NOMO-1 treated with DMSO at 0.1 percent for 48 hours (cell line): ENCODE results near the gene DPYSL4.

Experiments used
- DNase-seq: peaks from one replicate; lab custom pipeline; 2025; ENCODE audit not compliant: unreplicated experiment; lab: John Stamatoyannopoulos, UW

The DPYSL4 gene

DNA sequence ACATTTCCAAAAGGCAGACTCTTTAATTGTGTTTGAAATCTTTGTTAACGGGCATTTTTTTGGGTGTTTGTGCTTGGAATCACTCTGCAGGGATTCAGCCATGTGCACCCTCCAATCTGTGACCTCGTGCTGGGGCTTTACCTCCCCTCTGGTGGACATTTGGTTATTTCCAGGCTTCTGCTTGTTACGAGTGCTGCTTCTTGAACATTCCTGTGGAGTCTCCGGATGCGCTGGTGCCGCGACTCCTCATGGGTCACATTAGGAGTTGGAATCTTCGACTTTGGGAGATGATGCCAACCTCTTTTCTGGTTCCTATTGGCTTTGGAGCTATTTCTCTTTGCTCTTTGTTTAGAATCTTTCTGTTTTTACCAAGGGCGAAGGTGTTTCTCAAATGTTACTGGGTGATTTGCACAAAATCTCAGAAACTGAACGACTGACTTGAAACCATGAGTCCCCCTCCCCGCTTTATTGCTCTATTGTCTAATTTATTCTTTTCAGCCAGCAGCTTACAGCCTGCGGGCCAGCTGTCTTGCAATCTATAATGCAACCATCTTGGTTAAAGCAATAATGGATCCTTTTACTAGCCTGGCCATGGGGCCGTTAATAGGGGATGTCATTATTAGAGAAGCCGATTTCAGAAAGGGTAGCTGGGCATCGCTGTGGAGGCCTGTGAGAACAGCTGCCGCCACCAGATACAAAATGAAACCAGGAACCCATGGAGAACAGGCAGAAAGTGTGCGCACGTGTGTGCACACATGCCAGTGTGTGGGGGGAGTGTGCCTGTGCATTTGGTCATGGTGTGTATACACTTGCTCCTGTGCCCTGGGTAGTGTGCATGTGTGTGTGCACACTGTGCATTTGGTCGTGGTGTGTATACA is 9.9 kb upstream of the DPYSL4 start:
- DNase-seq, result no peak

DNA sequence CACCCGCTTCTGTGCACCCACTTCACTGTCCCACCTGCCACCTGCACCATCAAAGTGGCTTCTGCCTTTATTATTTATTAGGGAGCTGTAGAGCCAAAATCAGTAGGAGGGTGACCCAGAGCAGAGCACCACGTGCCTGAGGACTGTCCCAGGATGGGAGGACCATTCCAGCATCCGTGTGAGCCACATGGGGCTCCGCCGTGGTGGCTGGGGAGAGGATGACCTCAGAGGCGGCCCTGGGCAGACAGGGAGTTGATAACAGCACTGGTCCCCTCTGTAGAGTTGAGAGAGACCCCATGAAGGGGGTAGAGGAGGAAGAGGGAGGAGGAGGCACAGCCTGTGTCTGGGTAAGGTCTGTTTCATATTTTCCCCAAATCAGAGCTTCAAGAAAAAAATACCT is 8.7 kb upstream of the DPYSL4 start:
- DNase-seq, result no peak

DNA sequence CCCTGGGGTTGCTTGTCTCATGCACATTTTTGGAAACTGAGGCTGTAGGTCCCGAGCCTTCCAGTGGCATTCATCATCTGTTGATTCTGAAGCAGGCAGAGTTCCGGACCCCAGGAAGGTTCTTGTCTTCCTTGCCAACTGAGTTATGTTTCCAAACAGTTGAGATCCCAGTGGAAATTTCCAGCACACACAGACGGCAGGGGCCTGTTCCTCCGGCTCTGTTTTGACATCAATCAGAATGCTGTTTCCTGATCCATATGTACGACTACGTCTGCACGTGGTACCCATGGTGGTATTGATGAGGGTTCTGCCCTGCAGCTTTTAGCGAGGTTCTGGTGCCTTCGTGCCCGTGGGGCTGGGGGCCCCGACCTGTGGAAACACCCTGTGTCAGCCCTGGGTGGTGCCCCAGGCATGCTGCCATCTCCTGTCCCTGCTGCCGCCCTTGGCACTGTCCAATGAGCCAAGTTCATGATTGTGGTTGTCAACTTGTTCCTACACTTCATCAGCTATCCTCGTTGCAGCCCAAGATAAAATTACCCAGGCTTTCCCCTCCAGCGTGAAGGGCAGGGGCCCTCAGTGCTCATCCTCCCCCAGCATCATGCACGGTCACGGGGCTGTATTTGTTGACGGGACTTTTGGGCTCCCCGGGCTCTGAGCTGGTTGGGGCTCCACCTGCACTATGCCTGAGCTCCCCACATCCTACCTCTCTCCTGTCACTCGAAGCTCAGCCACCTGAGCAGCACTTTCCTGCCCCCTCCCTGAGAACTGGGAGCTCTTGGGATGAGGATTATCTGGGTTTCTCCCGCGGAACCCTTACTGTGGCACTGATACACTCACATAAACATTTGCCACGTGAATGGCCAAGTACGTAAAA is 7.8 kb upstream of the DPYSL4 start:
- DNase-seq, result no peak

DNA sequence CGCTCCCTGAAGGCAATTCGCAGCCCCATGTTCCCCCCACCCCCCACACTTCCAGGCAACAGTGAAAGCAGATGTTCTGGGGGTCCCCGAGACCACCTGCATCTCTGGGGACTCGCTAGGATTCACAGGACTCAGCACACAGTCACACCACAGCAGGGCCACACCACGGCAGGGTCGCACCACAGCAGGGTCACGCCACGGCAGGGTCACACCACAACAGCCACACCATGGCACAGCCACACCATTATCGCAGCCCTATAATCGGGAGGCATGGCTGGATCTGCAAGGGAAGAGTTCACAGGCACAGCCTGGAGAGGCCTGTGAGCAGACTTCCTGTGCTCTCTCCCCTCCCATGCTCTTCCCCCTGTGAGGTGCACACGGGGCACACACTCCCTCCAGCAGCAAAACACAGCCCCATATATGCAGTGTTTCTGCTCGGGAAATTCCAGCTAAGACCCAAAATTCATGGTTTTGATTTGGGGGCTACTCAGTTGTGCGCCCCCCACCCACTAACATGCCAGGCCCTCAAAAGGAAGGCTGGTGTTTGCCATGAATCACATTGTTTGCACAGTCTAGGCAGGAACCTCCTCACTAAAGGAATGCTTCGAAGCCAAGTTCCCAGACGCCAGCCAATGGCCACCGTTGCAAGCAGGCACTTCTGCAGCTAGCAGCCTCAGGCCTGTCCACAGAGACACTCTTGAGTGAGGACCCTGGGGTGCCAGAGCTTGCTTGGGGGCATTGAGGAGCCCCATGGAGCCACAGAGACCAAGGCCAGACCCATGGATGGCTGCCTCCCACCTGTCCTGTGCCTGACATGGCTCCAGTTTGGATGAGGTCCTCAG is 7.0 kb upstream of the DPYSL4 start:
- DNase-seq, result no peak

DNA sequence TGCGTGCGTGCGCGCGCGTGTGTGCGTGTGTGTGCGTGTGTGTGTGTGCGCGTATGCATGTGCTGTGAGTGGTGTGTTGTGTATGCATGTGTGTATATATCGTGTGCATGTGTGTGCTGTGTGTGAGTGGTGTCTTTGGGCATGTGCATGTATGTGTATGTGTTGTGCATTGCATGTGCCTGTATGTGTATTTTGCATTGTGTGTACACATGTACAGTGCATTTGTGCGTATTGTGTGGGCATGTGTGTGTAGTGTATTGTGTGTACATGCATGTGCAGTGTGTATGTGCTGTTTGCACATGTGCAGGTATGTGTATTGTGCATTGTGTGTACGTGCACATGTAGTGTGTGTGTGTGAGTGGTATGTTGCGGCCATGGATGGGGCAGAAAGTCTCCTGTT is 6.0 kb upstream of the DPYSL4 start:
- no peak for DNase-seq

DNA sequence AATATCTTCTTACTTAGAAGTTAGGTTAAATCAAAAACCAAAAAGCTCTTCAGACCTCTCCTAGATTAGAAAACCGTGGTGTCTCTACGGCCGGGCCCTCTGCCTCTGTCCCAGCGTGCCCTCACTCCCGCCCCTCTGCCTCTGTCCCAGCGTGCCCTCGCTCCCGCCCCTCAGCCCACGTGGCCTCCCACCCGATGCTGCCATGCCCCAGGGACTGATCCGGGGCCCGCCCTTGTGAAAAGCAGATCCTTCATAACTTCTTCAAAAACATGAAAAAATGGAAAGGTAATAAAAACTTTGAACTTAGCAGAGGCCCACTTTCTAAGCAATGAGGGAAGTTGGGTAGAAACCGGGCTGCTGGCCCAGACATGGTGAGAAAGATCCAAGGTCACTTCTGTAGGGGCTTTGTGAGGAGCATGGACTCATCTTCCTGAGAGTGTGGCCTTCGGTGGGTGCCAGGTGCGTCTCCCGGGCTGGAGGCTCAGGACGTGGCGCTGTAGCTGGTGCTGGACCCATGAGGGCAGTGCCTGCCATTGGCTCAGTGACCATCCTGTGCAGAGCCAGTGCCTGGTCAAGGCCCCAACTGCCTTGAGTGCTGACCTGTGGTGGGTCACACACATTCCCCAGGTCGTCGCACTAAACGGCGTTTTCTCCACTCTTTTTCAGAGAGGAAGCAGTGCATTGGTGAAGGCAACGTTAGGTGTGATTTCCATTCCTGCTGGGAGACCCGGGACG is 4.9 kb upstream of the DPYSL4 start:
- no peak for DNase-seq

DNA sequence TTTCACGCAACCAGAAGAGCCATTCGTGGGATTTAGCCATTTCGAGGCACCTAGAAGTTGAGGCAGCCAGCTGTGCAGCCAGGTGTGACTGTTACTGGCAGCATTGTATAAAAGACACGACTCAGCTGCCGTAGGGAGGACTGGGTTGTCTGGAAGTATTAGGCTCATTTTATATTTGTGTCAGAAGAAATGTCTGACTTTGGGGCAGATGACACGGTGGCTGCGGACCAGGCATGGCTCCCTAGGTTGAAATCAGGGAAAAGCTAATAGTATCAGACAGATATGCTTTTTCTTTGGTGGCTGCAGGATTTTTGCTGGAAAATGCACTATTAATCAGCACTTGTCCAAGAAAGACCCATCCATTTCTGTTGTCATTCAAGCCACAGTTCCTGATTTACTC is 4.2 kb upstream of the DPYSL4 start:
- no peak for DNase-seq

DNA sequence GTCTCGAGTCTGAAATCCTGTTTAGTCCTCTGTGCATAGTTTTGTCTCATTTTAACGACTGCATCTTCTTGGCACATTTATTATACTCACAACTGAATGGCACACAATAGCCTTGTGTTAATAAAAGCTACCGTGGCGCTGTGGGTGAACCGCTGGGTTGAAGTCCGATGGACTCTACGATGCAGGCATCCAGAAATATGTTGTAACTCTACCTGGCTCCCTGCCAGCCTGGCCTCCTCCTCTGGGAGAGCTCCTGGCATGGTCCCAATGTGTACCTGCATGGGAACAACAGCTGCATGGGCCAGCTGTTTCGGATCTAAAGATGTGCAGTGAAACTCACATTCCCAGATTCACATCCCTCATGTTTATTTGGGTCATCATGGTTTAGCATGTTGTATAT is 3.7 kb upstream of the DPYSL4 start:
- no peak for DNase-seq

DNA sequence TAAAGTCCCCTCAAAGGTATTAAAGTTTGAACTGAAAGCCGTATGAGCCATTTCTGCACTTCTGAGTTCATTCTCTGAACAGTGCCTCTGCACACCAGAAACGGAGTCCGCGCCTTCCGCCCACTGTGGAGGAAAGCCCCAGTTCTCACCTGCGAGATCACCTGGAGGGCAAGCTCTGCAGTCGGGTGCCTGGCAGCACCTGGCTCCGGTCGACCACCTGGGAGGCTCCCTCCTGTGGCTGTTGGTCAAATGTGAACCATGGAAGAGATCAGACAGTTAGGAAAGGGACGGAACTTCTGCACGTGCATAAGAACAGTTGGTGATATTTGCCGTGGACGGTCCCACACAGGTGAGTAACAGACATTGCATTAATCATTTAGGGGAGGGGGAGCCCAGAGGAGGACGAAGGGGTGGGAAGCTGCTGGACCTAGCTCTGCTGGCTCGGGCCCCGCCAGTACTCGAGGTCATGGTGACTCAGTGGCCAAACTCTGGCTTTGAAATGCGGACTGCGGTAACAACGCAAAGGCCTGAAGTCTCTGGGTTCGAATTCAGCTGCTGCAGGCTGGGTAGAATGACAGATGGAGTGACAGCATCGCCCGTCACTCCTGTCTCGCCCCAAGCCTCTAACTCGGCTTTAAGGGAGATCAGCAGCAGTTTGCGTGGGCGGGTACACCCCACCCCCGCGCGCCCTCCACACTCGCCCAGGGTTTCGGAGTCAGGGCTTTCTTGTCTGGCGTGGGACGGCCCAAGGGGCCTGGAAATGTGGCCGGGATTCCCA is 1.7 kb upstream of the DPYSL4 start:
- DNase-seq, result no peak

DNA sequence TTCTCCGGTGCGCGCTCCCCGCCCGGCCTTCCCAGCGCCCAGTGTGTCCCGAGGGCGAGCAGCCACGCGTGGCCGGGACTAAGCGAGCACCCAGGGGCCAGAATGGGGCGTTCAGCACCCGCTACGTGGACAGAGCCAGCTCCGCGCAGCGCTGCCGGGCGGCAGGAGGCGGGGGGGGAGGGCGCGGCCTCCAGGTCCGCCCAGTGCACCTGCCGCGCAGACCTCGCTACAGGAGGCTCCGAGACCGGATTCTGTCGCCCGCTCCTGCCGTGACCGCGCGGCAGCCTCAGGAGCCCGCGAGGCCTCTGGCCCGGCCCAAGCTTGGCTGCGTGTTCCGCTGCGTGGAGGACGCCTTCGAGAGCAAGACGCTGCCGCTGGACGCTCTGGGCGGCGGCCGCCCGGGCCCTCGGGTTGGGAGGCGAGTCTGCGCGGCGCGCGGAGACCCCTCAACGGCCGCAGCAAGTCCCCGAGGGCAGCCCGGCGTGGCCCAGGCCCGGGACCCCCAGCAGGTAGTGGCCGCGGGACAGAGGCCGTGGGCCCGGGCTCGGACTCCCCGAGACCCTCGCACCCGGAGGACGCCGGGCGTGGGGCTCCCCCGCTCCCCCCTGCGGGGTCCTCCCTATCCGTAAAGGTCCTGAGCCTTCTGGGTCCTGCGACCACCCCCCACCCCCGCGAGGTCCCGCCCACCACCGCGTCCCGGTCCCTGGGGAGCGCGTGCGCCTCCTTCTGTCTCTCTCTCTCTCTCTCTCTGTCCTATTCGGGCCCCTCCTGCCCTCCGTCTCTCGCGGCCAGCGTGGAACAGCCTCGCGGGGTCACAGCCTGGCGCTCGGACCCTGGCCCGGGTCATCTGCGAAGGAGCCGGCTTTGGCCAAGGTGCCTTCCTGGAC is 904 bp upstream of the DPYSL4 start:
- DNase-seq, result no peak

DNA sequence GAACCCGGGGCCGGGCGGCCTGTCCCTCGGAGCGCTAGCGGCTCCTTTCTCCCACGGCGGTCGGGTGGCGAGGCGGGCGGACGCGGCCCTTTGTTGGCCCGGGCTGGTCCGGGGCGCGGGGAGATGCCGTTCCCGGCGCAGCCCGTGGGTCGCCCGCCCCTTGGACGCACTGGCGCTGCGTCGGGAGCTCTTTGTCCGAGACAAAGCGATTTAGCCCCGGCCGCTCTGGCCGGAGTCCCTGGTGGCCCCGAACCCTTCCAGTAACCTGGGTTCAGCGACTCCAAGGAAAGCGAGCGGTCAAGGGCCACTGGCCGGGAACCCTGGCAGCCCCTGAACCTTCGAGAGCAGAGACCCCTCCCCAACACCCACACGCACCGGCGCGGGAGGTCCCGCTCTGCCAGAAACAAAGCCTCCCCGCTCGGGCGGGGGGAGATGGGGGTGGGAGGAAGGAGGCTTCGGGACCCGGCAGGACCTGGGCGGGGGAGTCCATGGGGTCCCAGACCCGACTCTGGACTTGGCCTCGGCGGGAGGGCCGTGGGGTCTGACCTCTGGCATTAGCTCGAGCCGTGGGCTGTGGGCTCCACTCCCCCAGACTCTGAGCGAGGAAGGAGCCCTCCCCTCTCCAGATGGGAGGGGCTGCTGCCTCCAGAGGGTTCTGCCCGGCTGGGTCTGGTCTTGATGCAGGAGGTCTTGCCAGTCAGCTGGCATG is 836 bp downstream of the DPYSL4 start:
- DNase-seq, result no peak

DNA sequence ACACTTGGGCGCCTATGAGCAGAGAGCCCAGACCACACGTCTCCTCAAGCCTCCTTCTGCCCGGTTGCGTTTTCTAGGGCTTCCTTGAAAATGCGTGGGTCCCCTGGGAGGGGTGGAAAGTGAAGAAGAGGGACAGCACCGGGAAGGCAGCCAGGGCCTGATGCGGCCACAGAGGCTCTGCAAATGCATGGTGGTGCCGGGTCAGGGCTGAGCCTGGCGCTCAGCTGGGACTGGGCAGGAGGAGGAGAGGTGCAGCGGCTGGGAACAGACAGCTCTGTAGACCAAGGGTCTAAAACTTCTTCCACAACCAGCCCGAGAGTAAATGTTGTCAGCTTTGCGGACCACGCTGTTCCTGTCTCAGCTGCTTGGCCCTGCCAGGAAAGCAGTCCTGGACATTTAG is 1.6 kb downstream of the DPYSL4 start:
- DNase-seq, result no peak

DNA sequence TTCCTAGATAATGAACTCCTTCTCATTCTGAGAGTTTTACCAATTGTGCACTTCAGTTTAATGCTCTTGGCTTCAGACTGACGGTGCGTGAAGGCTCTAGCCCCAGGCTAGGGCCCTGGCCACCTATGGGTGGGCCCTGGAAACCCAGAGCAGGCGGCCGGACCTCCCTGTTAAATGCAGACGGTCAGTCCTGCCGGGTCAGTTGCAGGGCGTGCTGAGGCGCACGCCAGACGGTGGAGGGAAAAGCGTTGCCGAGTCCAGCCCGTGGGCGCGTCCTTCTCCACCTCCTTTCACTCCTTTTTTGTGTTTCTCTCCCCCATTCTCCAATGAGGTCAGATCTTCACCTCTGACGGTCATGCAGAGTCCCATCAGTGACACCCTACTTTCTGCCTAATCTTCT is 2.3 kb downstream of the DPYSL4 start:
- no peak for DNase-seq

DNA sequence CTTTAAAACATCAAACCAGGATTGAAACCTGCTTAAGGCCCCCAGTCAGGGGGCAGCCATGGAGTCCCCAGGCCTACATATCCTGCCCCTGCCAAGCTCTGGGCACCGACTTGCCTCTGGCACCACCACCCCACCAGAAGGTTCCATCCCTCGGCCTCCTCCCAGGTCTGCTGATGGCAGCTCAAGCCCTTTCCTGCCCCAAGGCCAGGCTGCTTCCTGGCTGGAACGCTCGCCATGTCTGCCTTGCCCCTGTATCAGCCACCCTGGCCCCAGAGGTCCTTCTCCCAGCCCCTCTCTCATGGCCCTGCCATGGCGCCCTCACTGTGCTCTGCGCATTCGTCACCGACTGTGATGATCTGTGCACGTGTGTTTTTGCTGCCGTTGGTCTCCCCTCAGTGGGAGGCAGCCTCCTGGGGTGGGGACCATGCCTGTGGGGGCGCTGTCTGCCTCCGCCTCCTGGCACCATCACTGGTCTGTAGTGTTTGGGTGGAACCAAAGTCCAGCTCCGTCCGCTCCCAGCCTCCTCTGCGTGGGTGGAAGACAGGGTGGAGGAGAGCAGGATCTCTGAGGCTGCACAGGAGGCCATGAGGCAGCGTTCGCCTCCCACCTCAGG is 3.2 kb downstream of the DPYSL4 start:
- no peak for DNase-seq

DNA sequence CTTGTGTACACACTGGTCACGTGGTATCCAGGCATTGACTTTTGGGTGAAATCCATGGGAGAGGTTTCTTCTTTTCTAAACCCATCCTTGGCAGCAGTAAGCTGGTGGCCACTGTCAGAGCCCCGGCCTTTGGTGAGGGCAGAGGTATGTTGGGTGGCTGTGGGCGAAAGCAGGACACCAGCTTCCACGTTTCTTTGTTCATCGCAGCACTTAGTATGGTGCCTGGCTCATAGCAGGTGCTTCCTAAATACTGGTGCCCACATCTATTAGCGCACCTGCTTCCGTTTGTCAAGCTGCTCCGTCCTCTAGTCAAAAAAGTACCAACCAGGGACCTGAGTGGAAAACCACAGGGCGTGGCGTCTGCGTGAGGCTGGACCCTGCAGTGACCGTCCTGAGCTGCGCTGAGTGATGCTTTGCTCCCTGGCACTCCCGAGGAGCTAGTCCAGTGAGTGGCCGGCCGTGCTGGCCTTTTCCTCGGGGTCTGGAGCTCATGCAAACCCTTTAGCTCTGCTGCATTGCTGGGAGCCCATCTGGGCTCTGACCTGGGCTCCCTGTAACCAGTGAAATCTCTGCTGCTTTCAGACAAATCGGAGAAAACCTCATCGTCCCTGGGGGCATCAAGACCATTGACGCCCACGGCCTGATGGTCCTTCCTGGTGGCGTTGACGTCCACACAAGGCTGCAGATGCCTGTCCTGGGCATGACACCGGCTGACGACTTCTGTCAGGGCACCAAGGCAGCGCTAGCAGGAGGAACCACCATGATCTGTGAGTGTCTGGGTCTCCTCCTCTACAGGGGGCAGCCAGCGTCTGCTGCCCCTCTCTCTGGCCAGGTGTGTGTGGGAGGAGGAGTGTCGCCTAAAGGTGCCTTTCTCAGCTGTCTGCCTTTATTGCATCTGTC is 5.6 kb downstream of the DPYSL4 start:
- no peak for DNase-seq

DNA sequence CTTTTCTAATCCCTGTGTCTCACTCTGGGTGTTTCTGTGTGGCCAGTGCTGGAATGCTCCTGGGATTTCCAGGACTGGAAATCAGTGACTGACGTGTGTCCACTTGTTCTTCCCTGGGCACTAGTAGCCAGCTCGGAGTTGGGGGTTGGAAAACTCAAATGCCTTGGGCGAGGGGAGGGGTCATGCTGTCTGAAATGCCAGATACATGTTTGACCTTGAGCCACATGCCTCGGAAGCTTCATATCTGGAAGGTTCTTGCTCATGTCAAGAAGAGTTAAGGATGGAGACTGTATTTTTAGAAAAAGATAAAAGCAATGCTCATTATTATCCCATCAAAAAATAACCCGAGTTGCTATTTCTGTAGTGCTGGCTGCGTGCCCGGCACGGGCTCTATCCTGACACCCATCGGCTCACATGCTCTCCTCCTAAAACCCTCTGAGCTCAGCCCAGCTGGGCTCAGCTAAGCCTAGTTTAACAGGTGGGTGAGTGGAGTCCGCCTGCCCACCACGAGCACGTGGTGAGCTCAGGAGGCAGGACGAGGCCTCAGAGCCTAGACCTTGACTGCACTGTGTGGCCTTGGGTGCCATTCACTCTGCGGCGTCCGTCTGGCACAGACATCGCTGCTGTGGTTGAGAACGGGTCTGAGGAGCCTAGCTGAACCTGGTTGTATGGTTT is 6.4 kb downstream of the DPYSL4 start:
- no peak for DNase-seq
